DND-41 (cell line): ENCODE measurements around the gene SLC44A2.

ENCODE experiments used
- ATAC-seq: fragments of 200-7000 bp; cut with Tn5 transposase; 3 replicates; pipeline ENCODE4 v1.9.1; 2021; ENCODE audit warnings: low read depth; ENCODE audit not compliant: insufficient read depth
- DNase-seq: peaks from one replicate; pipeline ENCODE4 v3.0.0-alpha.2; 2020
- H2AFZ ChIP-seq: 2 replicates; pipeline ENCODE4 v1.6.0; 2012; ENCODE audit warnings: low read depth, low read length
- H3K27ac ChIP-seq: 2 replicates; pipeline ENCODE4 v1.5.1; 2012; ENCODE audit warnings: low read length, inconsistent platforms
- H3K27me3 ChIP-seq: fragments of 200-600 bp; sonication (generic); 2 replicates; pipeline ENCODE4 v1.6.0; 2012; ENCODE audit warnings: low read length, mild to moderate bottlenecking, inconsistent platforms; ENCODE audit not compliant: insufficient read depth, poor library complexity
- H3K36me3 ChIP-seq: 2 replicates; pipeline ENCODE4 v1.5.1; 2012; ENCODE audit warnings: low read length, inconsistent platforms; ENCODE audit not compliant: insufficient read depth
- H3K4me1 ChIP-seq: 2 replicates; pipeline ENCODE4 v1.5.1; 2012; ENCODE audit warnings: mild to moderate bottlenecking, low read length; ENCODE audit not compliant: insufficient read depth
- H3K4me2 ChIP-seq: 2 replicates; pipeline ENCODE4 v1.6.0; 2012; ENCODE audit warnings: mild to moderate bottlenecking, moderate library complexity, low read length, inconsistent platforms; ENCODE audit not compliant: insufficient read depth
- H3K4me3 ChIP-seq, 2 experiments: fragments of 200-600 bp in 1 of 2; shearing (Covaris generic) in 1 of 2; 2 replicates each; pipeline ENCODE4 v1.5.1; 2012 to 2016; ENCODE audit warnings: inconsistent platforms in 2 of 2, low read length in 2 of 2, mild to moderate bottlenecking in 2 of 2, low read depth in 1 of 2, moderate library complexity in 1 of 2
- H3K79me2 ChIP-seq: 2 replicates; pipeline ENCODE4 v1.6.0; 2012; ENCODE audit warnings: low read length, inconsistent platforms; ENCODE audit not compliant: insufficient read depth
- H3K9ac ChIP-seq: 2 replicates; pipeline ENCODE4 v1.6.0; 2012; ENCODE audit warnings: low read depth, mild to moderate bottlenecking, inconsistent platforms, low read length, moderate library complexity
- H3K9me3 ChIP-seq: 2 replicates; pipeline ENCODE4 v1.5.1; 2012; ENCODE audit warnings: low read length, moderate library complexity, mild to moderate bottlenecking, inconsistent platforms; ENCODE audit not compliant: insufficient read depth, severe bottlenecking
- H4K20me1 ChIP-seq: 2 replicates; pipeline ENCODE4 v1.6.0; 2012; ENCODE audit warnings: low read length; ENCODE audit not compliant: insufficient read depth
- EZH2 ChIP-seq: IDR thresholded peaks from 3 replicates; pipeline ENCODE4 v1.6.1; 2012; ENCODE audit warnings: borderline replicate concordance, low read depth, mild to moderate bottlenecking, moderate library complexity, low read length, inconsistent platforms; ENCODE audit not compliant: severe bottlenecking
- TF ChIP-seq, protein P1 (sequence below): IDR thresholded peaks from 2 replicates; pipeline ENCODE4 v1.5.1; 2012; ENCODE audit warnings: borderline replicate concordance, low read length, moderate library complexity, mild to moderate bottlenecking; ENCODE audit not compliant: poor library complexity, severe bottlenecking; ENCODE audit errors: extremely low read depth

SLC44A2 gene

DNA sequence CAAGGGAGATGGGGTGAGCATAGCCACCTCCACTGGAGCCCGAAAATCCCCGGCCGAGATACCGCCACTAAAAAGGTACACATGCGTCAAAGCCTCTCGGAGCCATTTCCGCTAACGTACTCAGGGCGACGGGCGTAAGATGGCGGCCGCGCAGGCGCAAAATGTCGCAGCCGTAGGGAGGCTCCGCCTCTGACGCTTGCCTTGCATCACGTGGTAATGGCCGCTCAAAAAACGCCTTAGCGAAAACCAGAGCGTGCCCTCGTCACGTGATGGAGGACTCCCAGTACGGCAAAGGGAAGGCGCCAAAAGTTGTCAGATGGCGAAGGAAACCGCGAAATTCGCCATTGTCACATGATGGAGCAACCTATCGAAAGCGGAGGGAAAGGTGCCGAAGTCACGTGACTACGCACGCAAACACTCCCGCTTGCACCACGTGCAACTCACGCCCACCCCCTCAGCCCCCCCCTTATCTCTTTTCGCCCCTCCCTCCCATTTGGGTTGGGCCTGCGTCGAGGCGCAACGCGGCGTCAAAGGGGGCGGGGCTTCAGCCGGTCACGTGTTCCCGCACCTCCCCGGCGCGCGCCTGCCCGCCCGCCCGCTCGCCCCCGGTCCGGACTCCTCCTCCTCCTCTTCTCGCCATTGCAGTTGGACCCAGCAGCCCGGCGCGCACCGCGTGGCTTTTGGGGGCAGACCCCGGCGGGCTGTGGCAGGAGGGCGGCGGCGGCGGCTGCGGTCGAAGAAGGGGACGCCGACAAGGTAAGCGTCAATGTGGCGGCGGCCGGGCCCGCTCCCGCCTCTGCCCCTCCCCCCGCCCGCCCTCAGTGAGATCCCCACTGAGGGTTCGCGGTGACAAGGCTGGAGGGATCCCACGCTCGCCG is 28.6 kb downstream of the SLC44A2 start, which contains the start of gene ILF3:
TSS of gene ILF3 (plus strand) at position 615 of the 878 bp plus-strand sequence. CDS start 16,260 bp downstream, outside the sequence.
- peaks cover 42% of the 10 kb centered on the region for H3K4me1 ChIP-seq
- H3K4me2 ChIP-seq, result peak within 1 kb of the TSS; percentile 73
- H4K20me1 ChIP-seq, result peaks cover 41% of the 10 kb centered on the region
- peaks cover 66% of the 10 kb centered on the region for H3K79me2 ChIP-seq
- peak within 1 kb of the TSS; percentile 95 to 99 for H3K4me3 ChIP-seq
- peak within 1 kb of the TSS; percentile 98 for H3K9ac ChIP-seq
- H3K36me3 ChIP-seq, result peaks cover 53% of the 10 kb centered on the region
- TF ChIP-seq, protein P1, sequence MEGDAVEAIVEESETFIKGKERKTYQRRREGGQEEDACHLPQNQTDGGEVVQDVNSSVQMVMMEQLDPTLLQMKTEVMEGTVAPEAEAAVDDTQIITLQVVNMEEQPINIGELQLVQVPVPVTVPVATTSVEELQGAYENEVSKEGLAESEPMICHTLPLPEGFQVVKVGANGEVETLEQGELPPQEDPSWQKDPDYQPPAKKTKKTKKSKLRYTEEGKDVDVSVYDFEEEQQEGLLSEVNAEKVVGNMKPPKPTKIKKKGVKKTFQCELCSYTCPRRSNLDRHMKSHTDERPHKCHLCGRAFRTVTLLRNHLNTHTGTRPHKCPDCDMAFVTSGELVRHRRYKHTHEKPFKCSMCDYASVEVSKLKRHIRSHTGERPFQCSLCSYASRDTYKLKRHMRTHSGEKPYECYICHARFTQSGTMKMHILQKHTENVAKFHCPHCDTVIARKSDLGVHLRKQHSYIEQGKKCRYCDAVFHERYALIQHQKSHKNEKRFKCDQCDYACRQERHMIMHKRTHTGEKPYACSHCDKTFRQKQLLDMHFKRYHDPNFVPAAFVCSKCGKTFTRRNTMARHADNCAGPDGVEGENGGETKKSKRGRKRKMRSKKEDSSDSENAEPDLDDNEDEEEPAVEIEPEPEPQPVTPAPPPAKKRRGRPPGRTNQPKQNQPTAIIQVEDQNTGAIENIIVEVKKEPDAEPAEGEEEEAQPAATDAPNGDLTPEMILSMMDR, result peak; percentile 1
- no peak for TF ChIP-seq EZH2
- no peaks in the 10 kb centered on the region for H3K27me3 ChIP-seq
- H3K27ac ChIP-seq, result peak within 1 kb of the TSS; percentile 95
- H2AFZ ChIP-seq, result peak within 1 kb of the TSS; percentile 71
- H3K9me3 ChIP-seq, result no peaks in the 10 kb centered on the region
- DNase-seq (peak; percentile 100), ATAC-seq (peak; percentile 78)

DNA sequence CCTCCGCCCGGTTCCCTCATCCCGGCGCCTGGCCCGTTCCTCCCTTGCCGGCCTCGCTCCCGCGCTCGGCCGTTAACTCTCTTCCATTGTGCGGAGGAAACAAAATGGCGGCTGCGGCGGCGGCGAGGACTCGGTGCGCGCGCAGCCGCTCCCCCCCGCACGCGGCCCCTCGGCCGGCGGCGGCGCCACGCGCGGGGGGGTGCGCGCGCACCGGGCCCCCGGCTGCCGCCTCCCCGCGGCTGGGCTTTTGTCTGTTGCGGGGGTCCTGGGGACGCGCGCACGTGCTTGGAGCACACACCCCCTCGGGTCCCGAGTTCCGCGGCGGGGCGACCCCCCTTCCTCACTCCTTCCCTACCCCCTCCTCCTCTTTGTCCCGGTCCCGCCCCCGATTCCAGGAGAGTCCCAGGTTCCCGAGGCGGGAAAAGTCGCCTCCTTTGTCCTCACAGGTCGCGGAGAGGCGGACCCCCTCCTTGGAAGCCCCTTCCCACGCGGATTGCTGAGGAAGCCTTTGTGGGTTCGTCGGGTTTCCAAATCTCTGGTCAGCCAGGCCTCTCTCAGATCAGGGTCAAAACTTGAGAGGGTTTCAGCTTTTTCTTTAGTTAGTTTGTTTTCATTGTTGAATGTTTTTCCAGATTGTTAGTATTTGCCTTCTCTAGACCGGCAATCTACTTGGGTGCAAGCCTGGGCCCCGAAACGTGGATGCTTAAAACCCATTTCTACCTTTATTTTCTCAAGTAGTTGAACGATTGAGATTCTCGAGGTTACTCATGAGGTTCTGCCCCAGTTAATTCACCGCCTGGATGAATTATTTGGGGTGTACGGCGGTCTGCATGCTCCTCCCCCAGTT is 29.5 kb downstream of the SLC44A2 start:
- TF ChIP-seq, protein P1, result no peak
- no peak for TF ChIP-seq EZH2
- DNase-seq (peak; percentile 76), ATAC-seq (peak; percentile 47)
- peak overlapping the region; percentile 98 for H3K9ac ChIP-seq
- peaks cover 75% of the 10 kb centered on the region for H3K79me2 ChIP-seq
- peaks cover 44% of the 10 kb centered on the region for H3K4me1 ChIP-seq
- peak overlapping the region; percentile 94 for H3K27ac ChIP-seq
- H3K4me2 ChIP-seq, result peak overlapping the region; percentile 72
- H4K20me1 ChIP-seq, result peaks cover 50% of the 10 kb centered on the region
- no peaks in the 10 kb centered on the region for H3K27me3 ChIP-seq
- H3K36me3 ChIP-seq, result peaks cover 58% of the 10 kb centered on the region
- no peaks in the 10 kb centered on the region for H3K9me3 ChIP-seq
- peak overlapping the region; percentile 95 to 96 for H3K4me3 ChIP-seq
- peak overlapping the region; percentile 66 for H2AFZ ChIP-seq

DNA sequence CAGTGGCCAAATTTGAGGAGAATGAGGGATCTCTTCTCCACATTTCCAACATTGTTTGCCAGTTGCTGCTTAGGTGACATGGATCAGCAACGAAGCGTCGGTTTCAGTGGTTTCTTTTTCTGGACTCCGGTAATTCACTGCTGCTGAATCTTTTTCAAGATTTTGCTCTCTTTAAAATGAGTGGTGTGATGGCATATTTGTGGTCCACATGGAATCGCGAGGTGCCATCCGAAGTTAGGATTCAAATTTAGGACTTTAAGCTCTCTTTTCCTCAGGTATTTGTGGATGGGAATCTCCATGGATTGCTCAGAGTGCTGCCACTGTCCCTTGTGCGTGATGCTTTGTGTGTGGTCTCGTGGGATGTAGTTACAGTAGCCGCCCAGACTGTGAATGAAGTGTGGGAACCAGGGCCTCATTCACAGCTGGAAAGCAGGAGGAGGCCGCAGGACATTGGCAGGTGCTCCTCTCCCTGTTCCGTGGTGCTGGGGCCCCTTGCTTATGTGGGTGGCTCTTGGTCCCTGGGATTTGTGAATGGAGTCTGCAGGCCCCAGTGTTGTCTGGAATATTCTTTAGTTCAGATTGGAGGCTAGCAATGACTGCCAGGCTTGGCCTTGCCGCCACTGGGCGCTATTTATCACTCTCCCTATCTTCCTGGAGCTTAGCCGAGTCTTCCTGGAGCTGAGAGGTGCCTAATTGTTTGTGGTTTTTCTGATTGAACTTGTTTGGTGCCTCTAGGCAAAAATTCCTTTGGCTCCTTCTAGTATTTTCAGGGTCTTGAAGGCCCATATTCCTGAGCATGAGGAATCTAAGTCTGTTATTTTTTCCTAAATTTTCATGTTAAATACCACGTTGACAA is 30.3 kb downstream of the SLC44A2 start:
- TF ChIP-seq EZH2, result no peak
- TF ChIP-seq, protein P1, result no peak

More for the DNA sequence above, 30.3 kb downstream of the SLC44A2 start:
- Histone ChIP-seq H3K36me3 (peaks cover 67% of the 10 kb centered on the region), H3K4me3 (peak overlapping the region; percentile 95 to 96), H3K79me2 (peaks cover 83% of the 10 kb centered on the region), H3K4me1 (peaks cover 50% of the 10 kb centered on the region), H3K9me3 (no peaks in the 10 kb centered on the region), H3K27ac (peak overlapping the region; percentile 90), H3K9ac (peak overlapping the region; percentile 98), H3K27me3 (no peaks in the 10 kb centered on the region), H2AFZ (no peak overlapping the region), H4K20me1 (peaks cover 58% of the 10 kb centered on the region), H3K4me2 (peak overlapping the region; percentile 72)
- ATAC-seq (no peak), DNase-seq (peak; percentile 23)
